Immature natural killer cell (primary cell): ENCODE data around the gene ABHD17B. TPM values are rescaled to one million over a fixed set of nuclear protein-coding genes. Genes with fewer than 3 reads are reported as not detected.

Experiments used
- DNase-seq, 3 donors: peaks; one replicate each; pipeline ENCODE4 v3.0.0; 2022; ENCODE audit warnings: mixed read lengths in 1 of 3
- H3K27ac Mint-ChIP-seq, 6 donors: one replicate each; pipeline ENCODE4 v1.8.0; 2020; ENCODE audit warnings: mixed read lengths in 6 of 6, mild to moderate bottlenecking in 5 of 6, inconsistent platforms in 4 of 6, moderate library complexity in 3 of 6
- H3K27me3 Mint-ChIP-seq, 3 donors: one replicate each; pipeline ENCODE4 v1.8.0; 2020 to 2021; ENCODE audit warnings: low read depth in 3 of 3, mild to moderate bottlenecking in 3 of 3, mixed read lengths in 3 of 3, moderate library complexity in 3 of 3, inconsistent platforms in 1 of 3
- H3K36me3 Mint-ChIP-seq, 3 donors: one replicate each; pipeline ENCODE4 v1.8.0; 2020; ENCODE audit warnings: mixed read lengths in 3 of 3, inconsistent platforms in 2 of 3, mild to moderate bottlenecking in 2 of 3
- H3K4me1 Mint-ChIP-seq, 2 donors: one replicate each; pipeline ENCODE4 v1.8.0; 2020; ENCODE audit warnings: inconsistent platforms in 2 of 2, mild to moderate bottlenecking in 2 of 2, mixed read lengths in 2 of 2, moderate library complexity in 1 of 2
- H3K4me3 Mint-ChIP-seq, 5 donors: one replicate each; pipeline ENCODE4 v1.8.0; 2020; ENCODE audit warnings: mild to moderate bottlenecking in 5 of 5, mixed read lengths in 5 of 5, inconsistent platforms in 3 of 5, moderate library complexity in 3 of 5
- H3K9me3 Mint-ChIP-seq, 6 donors: one replicate each; pipeline ENCODE4 v1.8.0; 2020; ENCODE audit warnings: mild to moderate bottlenecking in 6 of 6, mixed read lengths in 6 of 6, inconsistent platforms in 4 of 6, moderate library complexity in 3 of 6
- polyA plus RNA-seq, 3 donors: library from polyadenylated mRNA; unstranded; fragments of 300-500 nt; fragmentation: Illumina TruSeq; gene quantifications; one replicate each; pipeline ENCODE4 v1.2.3, GENCODE V29; 2021

The ABHD17B gene
- polyA plus RNA-seq, 3 donors from 2014 or later: 38.8 to 45.2 (median 39.5) TPM

- Mint-ChIP-seq H3K4me1 (peaks cover 0 to 4% of the 10 kb centered on the region in 2 donors), H3K4me3 (no peak overlapping the region), H3K36me3 (peaks cover 0 to 11% (median 0%) of the 10 kb centered on the region in 3 donors), H3K9me3 (no peaks in the 10 kb centered on the region), H3K27ac (no peak overlapping the region), H3K27me3 (no peaks in the 10 kb centered on the region)
- DNase-seq: no peak
These were observed 57.9 kb downstream of the ABHD17B start for GRCh38 chr9:71853084-71853483.

- Mint-ChIP-seq H3K36me3 (peaks cover 0 to 11% (median 0%) of the 10 kb centered on the region in 3 donors), H3K4me1 (no peaks in the 10 kb centered on the region), H3K9me3 (no peaks in the 10 kb centered on the region), H3K4me3 (no peak overlapping the region), H3K27ac (peak overlapping the region in 1 of 6 donors; percentile 59), H3K27me3 (no peaks in the 10 kb centered on the region)
- DNase-seq: no peak
These were observed 60.0 kb downstream of the ABHD17B start for GRCh38 chr9:71850996-71851395.

GRCh38 chr9:71847892-71848291 lies 63.1 kb downstream of the ABHD17B start:
- H3K36me3 Mint-ChIP-seq: peaks cover 0 to 11% (median 0%) of the 10 kb centered on the region in 3 donors
- DNase-seq: no peak
- no peaks in the 10 kb centered on the region for H3K9me3 Mint-ChIP-seq
- H3K4me3 Mint-ChIP-seq: no peak overlapping the region
- no peaks in the 10 kb centered on the region for H3K4me1 Mint-ChIP-seq
- no peak overlapping the region for H3K27ac Mint-ChIP-seq
- no peaks in the 10 kb centered on the region for H3K27me3 Mint-ChIP-seq

GRCh38 chr9:71844808-71845207 lies 66.2 kb downstream of the ABHD17B start:
- no peak for DNase-seq
- Mint-ChIP-seq H3K4me3 (no peak overlapping the region), H3K27me3 (peaks cover 0 to 2% (median 0%) of the 10 kb centered on the region in 3 donors), H3K27ac (no peak overlapping the region), H3K4me1 (no peaks in the 10 kb centered on the region), H3K9me3 (no peaks in the 10 kb centered on the region), H3K36me3 (peaks cover 0 to 11% (median 4%) of the 10 kb centered on the region in 3 donors)

- H3K36me3 Mint-ChIP-seq: peaks cover 3 to 8% (median 4%) of the 10 kb centered on the region in 3 donors
- H3K9me3 Mint-ChIP-seq: no peaks in the 10 kb centered on the region
- peak overlapping the region in 1 of 6 donors; percentile 14 for H3K27ac Mint-ChIP-seq
- DNase-seq: no peak
- H3K27me3 Mint-ChIP-seq: peaks cover 0 to 7% (median 0%) of the 10 kb centered on the region in 3 donors
- no peaks in the 10 kb centered on the region for H3K4me1 Mint-ChIP-seq
- H3K4me3 Mint-ChIP-seq: no peak overlapping the region
These were observed 71.3 kb downstream of the ABHD17B start for GRCh38 chr9:71839668-71840067.

GRCh38 chr9:71835596-71835995 lies 75.4 kb downstream of the ABHD17B start:
- no peaks in the 10 kb centered on the region for H3K9me3 Mint-ChIP-seq

GRCh38 chr9:71830929-71831328 lies 80.1 kb downstream of the ABHD17B start:
- H3K4me1 Mint-ChIP-seq: peaks cover 0 to 3% of the 10 kb centered on the region in 2 donors
- peaks cover 0 to 3% (median 0%) of the 10 kb centered on the region in 3 donors for H3K36me3 Mint-ChIP-seq
- DNase-seq: no peak
- no peak overlapping the region for H3K4me3 Mint-ChIP-seq
- no peaks in the 10 kb centered on the region for H3K9me3 Mint-ChIP-seq
- H3K27ac Mint-ChIP-seq: no peak overlapping the region
- H3K27me3 Mint-ChIP-seq: peaks cover 0 to 6% (median 0%) of the 10 kb centered on the region in 3 donors

More at GRCh38 chr9:71835596-71835995, 75.4 kb downstream of the ABHD17B start:
- H3K36me3 Mint-ChIP-seq: peaks cover 3 to 4% (median 3%) of the 10 kb centered on the region in 3 donors
- H3K4me1 Mint-ChIP-seq: peaks cover 0 to 3% of the 10 kb centered on the region in 2 donors
- no peak for DNase-seq
- H3K27me3 Mint-ChIP-seq: peaks cover 0 to 7% (median 0%) of the 10 kb centered on the region in 3 donors
- no peak overlapping the region for H3K4me3 Mint-ChIP-seq
- H3K27ac Mint-ChIP-seq: peak overlapping the region in 1 of 6 donors; percentile 50

- Mint-ChIP-seq H3K9me3 (no peaks in the 10 kb centered on the region), H3K4me1 (peaks cover 0 to 3% of the 10 kb centered on the region in 2 donors), H3K27me3 (peaks cover 0 to 2% (median 0%) of the 10 kb centered on the region in 3 donors), H3K4me3 (no peak overlapping the region), H3K36me3 (peaks cover 0 to 3% (median 0%) of the 10 kb centered on the region in 3 donors), H3K27ac (no peak overlapping the region)
- DNase-seq: no peak
These were observed 80.8 kb downstream of the ABHD17B start for GRCh38 chr9:71830153-71830552.

GRCh38 chr9:71826279-71826678 lies 84.7 kb downstream of the ABHD17B start:
- DNase-seq: no peak
- Mint-ChIP-seq H3K27ac (no peak overlapping the region), H3K36me3 (peaks cover 0 to under 1% (median 0%) of the 10 kb centered on the region in 3 donors), H3K4me1 (peaks cover 0 to 3% of the 10 kb centered on the region in 2 donors), H3K27me3 (peaks cover 0 to 3% (median under 1%) of the 10 kb centered on the region in 3 donors), H3K9me3 (no peaks in the 10 kb centered on the region), H3K4me3 (no peak overlapping the region)

GRCh38 chr9:71824257-71824656 lies 86.7 kb downstream of the ABHD17B start:
- H3K9me3 Mint-ChIP-seq: no peaks in the 10 kb centered on the region
- no peak overlapping the region for H3K27ac Mint-ChIP-seq
- no peak for DNase-seq
- no peaks in the 10 kb centered on the region for H3K36me3 Mint-ChIP-seq
- no peaks in the 10 kb centered on the region for H3K4me1 Mint-ChIP-seq
- H3K4me3 Mint-ChIP-seq: no peak overlapping the region
- peaks cover 0 to 3% (median 0%) of the 10 kb centered on the region in 3 donors for H3K27me3 Mint-ChIP-seq

GRCh38 chr9:71822935-71823334 lies 88.1 kb downstream of the ABHD17B start:
- peak overlapping the region in 1 of 6 donors; percentile 11 for H3K27ac Mint-ChIP-seq
- no peaks in the 10 kb centered on the region for H3K4me1 Mint-ChIP-seq
- no peaks in the 10 kb centered on the region for H3K9me3 Mint-ChIP-seq
- H3K36me3 Mint-ChIP-seq: no peaks in the 10 kb centered on the region
- H3K4me3 Mint-ChIP-seq: no peak overlapping the region
- peaks cover 0 to 3% (median 2%) of the 10 kb centered on the region in 3 donors for H3K27me3 Mint-ChIP-seq
- no peak for DNase-seq

- no peaks in the 10 kb centered on the region for H3K9me3 Mint-ChIP-seq
- H3K36me3 Mint-ChIP-seq: no peaks in the 10 kb centered on the region
These were observed 88.5 kb downstream of the ABHD17B start for GRCh38 chr9:71822456-71822855.

GRCh38 chr9:71821405-71821804 lies 89.6 kb downstream of the ABHD17B start:
- Mint-ChIP-seq H3K4me3 (no peak overlapping the region), H3K36me3 (no peaks in the 10 kb centered on the region), H3K27me3 (peaks cover 0 to 3% (median 2%) of the 10 kb centered on the region in 3 donors), H3K27ac (peak overlapping the region in 2 of 6 donors; percentile 1 to 12), H3K9me3 (no peaks in the 10 kb centered on the region), H3K4me1 (peaks cover 10 to 14% of the 10 kb centered on the region in 2 donors)
- DNase-seq: no peak

More at GRCh38 chr9:71822456-71822855, 88.5 kb downstream of the ABHD17B start:
- no peak overlapping the region for H3K4me3 Mint-ChIP-seq
- H3K27ac Mint-ChIP-seq: peak overlapping the region in 1 of 6 donors; percentile 11
- no peak for DNase-seq
- H3K27me3 Mint-ChIP-seq: peaks cover 0 to 3% (median 2%) of the 10 kb centered on the region in 3 donors
- peaks cover 2 to 4% of the 10 kb centered on the region in 2 donors for H3K4me1 Mint-ChIP-seq

GRCh38 chr9:71820403-71820921 lies 90.5 kb downstream of the ABHD17B start:
- Mint-ChIP-seq H3K36me3 (no peaks in the 10 kb centered on the region), H3K27ac (no peak overlapping the region), H3K9me3 (no peaks in the 10 kb centered on the region), H3K4me3 (no peak overlapping the region), H3K4me1 (peaks cover 10 to 14% of the 10 kb centered on the region in 2 donors), H3K27me3 (peaks cover 0 to 3% (median 2%) of the 10 kb centered on the region in 3 donors)
- DNase-seq: no peak
